Activated CD8-positive, alpha-beta memory T cell treated with anti-CD3 and anti-CD28 coated beads, Interleukin-2, amount 50 U/mL, for 1 hour (primary cell): ENCODE measurements around the gene GMCL2.

Source experiments
- DNase-seq: peaks from one replicate; pipeline ENCODE4 v3.0.0-alpha.2; 2020; ENCODE audit errors: extremely low read depth

The GMCL2 gene

GRCh38 chr5:178182158-178182876 lies 4.9 kb downstream of the GMCL2 start:
- no peak for DNase-seq

- DNase-seq = no peak
These were observed 6.9 kb downstream of the GMCL2 start for GRCh38 chr5:178180141-178180863.

- no peak for DNase-seq
These were observed 9.6 kb downstream of the GMCL2 start for GRCh38 chr5:178177569-178177968.

DNA sequence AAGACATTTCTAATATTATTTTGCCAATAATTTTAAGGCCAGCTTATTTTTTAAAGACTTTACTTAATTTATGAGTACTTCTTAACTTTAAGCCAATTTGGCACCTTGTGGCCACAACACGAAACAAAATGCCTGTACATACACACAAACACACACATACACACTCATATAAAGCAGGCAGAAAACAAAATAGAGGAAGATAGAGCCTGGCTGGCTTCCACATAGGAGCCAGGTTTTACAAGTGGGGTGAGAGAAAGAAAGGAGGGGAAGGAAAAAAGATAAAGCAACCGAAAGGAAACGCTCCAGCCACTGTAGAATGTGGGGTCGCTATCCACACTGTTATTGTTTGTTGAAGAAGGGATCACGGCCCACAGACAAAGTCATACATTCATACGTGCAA lies 10.4 kb downstream of the GMCL2 start:
- DNase-seq = no peak

DNA sequence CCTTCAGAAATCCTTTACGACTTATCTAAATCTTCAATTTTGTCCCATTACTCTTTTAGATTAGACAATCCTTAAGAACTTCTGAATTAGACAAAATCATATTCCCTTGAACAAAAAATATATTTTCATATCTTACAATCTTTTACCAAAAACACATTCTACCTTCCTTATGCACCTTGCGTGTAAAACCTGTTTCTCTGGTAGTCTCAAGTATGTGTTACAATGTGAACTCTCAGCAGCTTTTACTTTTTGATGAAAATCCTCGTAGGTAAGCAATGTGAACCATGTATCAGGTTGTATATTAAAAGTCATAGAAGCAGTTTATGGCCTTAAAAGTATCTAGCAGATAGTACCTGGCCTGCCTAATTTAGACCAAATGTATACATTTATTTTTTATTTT lies 12.7 kb downstream of the GMCL2 start:
- no peak for DNase-seq

DNA sequence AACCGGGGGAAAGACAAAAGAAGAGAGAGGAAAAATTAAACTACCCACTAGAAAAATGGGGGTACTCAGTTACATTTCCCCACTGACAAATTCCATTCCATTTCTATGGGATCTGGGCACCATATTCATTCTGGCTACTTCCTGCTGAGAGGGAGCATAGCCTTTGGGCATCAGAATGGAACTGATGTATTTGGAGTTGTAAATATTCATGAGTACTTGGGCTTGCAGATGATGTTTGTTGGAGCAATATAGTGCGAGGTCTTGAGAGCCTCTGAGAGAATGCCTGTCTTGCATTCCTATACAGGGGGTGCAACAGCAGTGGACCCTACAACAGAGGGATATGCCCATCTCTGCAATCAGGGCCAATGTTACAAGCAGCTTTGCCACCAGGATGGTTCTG lies 16.7 kb downstream of the GMCL2 start:
- DNase-seq = no peak

DNA sequence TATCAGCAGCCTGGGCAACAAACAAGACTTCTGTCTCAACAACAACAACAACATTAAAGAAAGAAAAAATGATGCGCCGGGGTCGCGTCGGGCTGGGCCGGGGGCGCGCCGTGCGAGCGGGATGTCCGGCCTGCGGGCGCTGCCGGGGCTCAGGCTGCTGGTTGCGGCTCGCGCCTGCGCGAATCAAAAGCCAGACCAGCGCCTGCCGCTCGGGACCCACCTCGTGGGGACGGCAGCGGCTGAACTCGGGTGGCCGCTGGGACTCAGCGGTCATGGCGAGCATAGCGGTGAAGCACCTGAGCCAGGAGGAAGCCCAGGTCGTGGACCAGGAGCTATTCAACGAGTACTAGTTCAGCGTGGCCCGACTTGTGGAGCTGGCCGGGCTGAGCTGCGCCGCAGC lies 21.6 kb downstream of the GMCL2 start:
- DNase-seq = no peak

GRCh38 chr5:178163772-178164735 lies 23.1 kb downstream of the GMCL2 start:
- peak; percentile 69 for DNase-seq

DNA sequence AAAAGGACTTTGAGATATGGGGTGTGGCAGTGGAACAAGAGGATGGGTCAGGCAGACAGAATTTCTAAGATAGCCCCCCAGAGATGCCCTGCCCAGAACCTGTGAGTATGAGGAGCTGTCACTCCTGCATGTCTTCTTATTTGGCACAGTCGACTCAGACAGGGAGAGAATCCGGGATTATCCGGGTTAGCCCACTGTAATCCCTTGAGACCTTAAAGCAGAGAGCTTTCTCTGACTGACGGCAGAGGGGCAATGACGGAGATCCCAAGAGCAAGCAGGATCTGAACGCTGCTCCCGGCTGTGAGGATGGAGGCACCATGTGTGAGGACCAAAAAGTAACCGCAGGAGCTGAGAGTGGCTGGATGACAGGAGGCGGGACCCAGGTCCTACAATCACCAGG lies 24.7 kb downstream of the GMCL2 start:
- DNase-seq = no peak

GRCh38 chr5:178160176-178160575 lies 27.0 kb downstream of the GMCL2 start:
- no peak for DNase-seq

DNA sequence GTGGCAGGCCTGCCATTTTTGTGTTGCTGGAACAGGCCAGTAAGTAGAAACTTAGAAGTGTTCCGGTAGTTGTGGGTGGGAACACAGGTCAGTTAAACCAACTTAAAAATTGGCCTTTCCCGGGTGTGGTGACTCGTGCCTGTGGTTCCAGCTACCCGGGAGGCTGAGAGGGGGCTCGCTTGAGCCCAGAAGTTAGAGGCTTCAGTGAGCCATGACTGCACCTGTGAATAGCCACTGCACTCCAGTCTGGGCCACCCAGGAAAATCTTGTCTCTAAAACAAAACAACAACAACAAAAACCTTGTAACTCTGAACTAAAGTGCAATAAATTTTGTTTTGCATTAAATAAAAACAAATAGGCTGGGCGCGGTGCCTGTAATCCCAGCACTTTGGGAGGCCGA lies 32.1 kb downstream of the GMCL2 start:
- DNase-seq = no peak

- DNase-seq = peak; percentile 86
These were observed 33.4 kb downstream of the GMCL2 start, which contains the start of gene NHP2 for GRCh38 chr5:178153530-178154340. NHP2 (minus strand) TSS chr5:178153885; CDS start chr5:178153817, 68 bp downstream.

- DNase-seq = no peak
These were observed 34.4 kb downstream of the GMCL2 start for GRCh38 chr5:178152491-178153444.

DNA sequence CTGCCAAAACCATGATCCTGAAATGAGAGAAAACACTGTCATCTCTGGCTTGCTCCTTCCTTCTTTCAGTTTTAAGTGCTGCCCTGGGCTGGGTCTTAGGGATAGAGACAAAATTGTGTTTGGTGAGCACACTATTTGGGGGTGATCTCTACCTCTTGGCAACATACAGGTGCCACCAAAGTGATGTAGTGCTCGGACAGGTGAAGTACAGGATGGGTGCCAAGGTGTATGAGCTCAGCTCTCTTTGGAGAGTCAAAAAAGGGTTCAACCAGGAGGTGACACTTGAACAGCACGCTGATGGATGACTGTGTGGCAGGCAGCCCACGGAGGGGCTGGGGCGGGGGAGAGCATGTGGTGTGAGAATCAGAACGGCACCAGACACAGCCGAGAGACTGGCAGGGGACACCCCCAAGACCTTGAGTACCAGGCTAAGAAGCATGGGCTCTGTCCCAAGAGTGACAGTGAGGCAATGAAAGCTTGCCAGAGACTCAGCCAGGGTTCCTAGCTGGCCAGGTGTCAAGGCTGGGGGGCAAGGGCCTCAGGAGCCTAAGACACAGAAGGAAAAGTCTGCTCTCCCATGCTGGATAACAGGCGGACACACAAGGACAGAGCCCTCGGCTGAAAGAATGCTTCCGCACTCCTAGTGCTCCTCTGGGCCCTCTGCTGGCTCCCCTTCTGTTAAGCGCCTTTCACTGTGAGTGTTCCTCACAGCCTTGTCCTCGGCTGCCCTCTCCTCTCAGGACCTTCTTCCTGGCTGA lies 36.0 kb downstream of the GMCL2 start:
- DNase-seq = no peak

GRCh38 chr5:178149199-178149932 lies 37.8 kb downstream of the GMCL2 start:
- DNase-seq = no peak

- no peak for DNase-seq
These were observed 39.8 kb downstream of the GMCL2 start for GRCh38 chr5:178147406-178147805.

DNA sequence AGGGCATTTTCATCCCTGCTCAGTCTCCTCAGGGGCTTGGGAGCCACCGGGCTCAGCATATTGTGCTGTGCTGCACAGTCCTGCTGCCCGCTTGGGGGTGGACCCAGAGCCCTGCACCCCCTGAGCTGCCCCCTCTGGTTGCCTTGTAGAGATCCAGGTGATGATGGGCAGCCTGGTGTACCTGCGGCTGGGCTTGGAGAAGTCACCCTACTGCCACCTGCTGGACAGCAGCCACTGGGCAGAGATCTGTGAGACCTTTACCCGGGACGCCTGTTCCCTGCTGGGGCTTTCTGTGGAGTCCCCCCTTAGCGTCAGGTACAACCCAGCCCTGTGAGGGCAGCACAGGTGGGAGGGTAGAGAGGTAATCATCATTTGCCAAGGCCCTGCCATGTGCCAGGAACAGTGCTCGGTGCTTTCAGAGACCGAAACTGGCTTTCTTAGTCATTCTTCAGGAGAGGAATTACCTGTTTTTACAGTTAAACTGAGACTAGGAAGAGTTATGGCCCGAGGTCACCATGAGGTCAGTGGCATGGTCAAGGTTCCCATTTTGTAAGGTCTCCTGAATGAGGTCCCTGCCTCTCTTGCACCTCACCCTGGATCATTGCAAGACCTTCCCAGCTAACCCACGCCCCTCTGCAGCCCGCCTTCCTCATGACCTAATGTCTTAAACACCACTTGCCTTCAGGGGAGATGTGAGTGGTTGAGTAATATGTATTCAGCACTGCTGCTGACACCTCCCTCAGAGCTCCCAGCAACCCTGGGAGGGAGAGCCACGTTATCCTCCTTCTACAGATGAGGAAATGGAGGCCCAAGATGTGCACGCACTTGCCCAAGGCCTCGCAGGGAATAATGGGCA lies 41.0 kb downstream of the GMCL2 start:
- peak; percentile 45 for DNase-seq

- DNase-seq = no peak
These were observed 43.3 kb downstream of the GMCL2 start for GRCh38 chr5:178143901-178144300.
